GM12874 (cell line): ENCODE data around the gene ENPEP.

Experiments used
- TF ChIP-seq, protein P1 (sequence below): IDR thresholded peaks from 2 replicates; pipeline ENCODE4 v1.5.1; 2011; ENCODE audit warnings: low read depth, mild to moderate bottlenecking, control low read depth, low read length, moderate library complexity; ENCODE audit not compliant: insufficient read depth

Gene ENPEP

DNA sequence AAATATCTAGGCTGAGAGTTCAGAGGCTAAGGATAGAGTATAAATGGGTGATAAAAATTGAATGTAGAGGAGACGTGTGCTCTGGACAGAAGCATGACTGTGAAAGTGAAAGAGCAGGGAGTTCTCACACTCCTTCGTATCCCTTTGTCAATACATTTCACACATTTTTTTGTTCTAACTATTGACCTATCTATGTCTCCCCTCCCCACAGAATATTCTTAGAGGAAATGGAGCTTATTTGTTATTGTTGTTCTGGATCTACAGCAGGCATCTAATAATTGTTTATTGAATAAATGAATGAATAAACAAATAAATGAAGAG is 57.6 kb downstream of the ENPEP start:
- TF ChIP-seq, protein P1, sequence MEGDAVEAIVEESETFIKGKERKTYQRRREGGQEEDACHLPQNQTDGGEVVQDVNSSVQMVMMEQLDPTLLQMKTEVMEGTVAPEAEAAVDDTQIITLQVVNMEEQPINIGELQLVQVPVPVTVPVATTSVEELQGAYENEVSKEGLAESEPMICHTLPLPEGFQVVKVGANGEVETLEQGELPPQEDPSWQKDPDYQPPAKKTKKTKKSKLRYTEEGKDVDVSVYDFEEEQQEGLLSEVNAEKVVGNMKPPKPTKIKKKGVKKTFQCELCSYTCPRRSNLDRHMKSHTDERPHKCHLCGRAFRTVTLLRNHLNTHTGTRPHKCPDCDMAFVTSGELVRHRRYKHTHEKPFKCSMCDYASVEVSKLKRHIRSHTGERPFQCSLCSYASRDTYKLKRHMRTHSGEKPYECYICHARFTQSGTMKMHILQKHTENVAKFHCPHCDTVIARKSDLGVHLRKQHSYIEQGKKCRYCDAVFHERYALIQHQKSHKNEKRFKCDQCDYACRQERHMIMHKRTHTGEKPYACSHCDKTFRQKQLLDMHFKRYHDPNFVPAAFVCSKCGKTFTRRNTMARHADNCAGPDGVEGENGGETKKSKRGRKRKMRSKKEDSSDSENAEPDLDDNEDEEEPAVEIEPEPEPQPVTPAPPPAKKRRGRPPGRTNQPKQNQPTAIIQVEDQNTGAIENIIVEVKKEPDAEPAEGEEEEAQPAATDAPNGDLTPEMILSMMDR, result no peak

DNA sequence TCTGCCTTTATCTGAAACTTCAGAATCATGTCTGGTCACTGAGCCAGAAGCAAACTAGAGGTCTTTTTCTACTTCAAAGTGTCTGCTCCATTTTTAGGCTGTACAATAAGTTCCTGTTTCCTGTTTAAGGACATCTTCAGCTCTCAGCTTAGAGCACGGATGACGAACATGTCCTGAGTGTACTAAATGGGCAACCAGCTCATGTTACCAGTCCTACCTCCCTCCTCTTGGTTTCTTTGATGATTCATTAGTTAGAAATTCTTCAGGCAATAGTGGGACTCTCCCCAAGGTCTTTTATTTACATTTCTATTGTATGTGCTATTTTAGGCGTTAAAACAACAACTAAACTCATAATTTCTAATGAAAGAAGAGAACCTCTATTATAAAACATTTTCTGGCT is 58.0 kb downstream of the ENPEP start:
- TF ChIP-seq, protein P1, result no peak

DNA sequence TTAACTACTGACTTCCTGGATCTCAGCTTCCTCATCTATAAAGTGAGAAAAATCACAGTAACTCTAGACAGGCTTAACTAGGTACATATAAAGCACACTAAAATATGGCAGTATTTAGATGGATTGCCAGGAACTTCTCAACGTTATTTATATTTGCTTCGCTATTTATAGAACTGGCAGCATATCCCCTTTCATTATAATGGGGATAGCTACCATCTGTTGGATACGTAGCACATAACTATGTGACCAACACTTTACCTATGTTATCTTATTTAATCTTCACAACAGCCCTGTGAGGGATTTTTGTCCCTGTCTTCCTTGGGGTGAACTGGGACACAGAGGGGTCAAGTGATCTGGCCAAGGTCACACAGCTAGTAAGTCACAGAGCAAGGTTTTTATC is 64.6 kb downstream of the ENPEP start:
- TF ChIP-seq, protein P1, result no peak

DNA sequence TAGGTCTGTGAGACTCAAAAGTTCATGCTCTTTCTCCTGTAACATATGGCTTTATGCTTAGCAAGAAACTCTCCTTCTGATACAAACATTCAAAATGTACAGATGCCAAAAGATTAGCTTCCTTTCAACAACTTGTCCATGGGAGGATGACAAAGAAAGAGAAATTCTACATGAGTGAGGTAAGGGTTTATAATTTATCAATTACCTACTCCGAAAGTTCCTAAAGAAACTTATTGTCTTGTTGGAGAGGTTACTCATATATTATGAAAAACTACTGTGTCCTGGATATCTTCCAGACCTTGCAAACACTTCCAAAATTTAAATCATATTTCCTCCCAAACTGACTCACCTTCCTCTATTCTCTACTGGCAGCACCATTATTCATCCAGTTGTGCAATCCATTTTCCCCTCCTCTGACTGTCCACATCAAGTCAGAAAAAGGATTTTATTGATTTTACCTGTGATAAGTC is 65.1 kb downstream of the ENPEP start:
- TF ChIP-seq, protein P1, result no peak

DNA sequence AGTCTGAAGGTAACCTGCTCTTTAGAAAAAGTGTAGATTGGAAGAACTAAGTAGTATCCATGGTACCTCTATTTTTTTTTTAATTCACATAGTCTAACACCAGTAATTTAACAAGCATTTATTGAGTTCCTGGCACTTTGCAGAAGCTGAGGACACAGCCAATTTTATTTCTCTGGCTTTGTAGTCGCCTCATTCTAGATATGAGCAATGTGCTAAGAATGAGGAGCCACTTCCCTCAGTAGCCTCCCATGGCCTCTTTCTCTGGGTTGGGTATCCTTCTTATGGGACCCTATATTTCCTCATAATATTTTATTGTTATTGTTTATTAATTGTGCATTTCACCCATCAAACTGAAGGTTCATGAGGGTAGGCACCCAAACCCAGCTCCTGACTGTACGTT is 67.6 kb downstream of the ENPEP start:
- TF ChIP-seq, protein P1, result no peak

DNA sequence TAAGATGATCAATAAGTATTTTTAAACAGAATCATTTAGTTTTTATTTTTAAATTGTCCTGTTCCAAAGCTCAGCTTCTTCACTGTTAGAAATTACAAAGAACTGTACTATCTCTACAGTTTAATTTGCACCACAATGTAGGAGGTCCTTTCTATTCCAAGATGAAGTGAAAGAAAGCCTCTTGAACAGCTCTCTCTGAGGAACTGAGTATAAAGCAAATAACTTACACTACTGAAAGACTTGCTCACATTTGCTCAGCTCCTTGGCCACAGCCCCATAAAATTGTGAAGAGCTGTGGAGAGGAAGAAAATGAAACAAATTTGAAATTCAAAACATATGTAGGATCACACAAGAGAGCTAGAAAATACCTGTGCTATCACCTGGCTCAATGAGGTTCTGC is 68.6 kb downstream of the ENPEP start:
- TF ChIP-seq, protein P1, result no peak

DNA sequence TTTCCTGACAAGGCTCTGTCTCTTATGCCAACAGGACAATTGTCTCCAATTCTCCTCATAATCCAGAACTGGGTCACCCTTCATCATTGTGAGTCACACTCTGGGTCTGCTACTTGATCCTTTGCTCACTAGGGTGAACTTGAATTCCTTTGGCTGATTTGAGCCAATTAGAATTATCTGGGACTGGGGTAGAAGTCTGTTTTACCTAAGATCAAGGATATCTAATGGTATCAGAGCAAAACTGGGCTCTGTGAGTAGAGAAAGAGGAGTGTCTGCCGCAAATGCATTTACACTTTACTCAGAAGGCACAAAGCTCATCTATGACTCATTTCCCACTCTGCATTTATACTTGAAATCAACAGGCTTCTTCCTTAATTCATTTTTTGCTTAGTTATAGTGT is 74.3 kb downstream of the ENPEP start:
- TF ChIP-seq, protein P1, result no peak

DNA sequence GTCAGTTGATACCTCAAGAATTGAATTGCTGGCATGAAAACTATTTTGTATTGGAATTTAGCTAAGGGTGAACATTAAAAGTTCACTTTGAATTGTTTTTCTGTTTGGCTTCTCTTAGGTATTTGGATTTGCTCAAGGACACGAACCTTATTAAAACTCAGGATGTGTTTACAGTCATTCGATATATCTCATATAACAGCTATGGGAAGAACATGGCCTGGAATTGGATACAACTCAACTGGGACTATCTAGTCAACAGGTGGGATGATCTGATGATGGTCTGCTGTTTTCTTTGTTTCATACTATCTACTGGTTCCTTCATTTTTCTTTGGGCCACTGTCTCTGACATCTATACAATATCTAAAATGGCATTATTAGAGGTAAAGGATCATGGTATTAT is 77.2 kb downstream of the ENPEP start:
- TF ChIP-seq, protein P1, result no peak
